C4-2B (cell line): ENCODE results near the gene UACA.

Source experiments
- H3K27ac ChIP-seq: fragments of 450-650 bp; 2 replicates; pipeline ENCODE4 v1.5.1; 2017
- ZFX ChIP-seq: fragments of 450-650 bp; IDR thresholded peaks from 2 replicates; pipeline ENCODE4 v1.6.1; 2017
- TF ChIP-seq, protein P1 (sequence below): fragments of 450-650 bp; conservative IDR thresholded peaks from 2 replicates; pipeline ENCODE4 v1.5.1; 2017; ENCODE audit warnings: mild to moderate bottlenecking

Gene UACA

DNA sequence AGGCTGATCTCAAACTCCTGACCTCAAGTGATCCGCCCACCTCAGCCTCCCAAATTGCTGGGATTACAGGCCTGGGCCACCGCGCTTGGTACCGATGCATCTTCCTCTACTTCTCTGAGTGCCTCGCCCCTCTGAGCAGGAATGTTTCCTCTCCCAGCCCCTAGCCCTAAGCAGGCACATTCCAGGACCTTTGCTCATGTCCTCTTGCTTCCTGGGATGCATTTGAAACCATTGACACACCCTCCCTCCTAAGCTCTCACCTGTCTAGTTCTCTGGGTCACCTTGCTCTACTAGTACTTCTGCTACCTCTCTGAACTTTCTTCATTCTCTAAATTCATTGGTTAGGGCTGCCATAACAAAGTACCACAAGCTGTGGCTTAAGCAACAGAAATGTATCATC, 17.9 kb upstream of the UACA start:
- TF ChIP-seq, protein P1, sequence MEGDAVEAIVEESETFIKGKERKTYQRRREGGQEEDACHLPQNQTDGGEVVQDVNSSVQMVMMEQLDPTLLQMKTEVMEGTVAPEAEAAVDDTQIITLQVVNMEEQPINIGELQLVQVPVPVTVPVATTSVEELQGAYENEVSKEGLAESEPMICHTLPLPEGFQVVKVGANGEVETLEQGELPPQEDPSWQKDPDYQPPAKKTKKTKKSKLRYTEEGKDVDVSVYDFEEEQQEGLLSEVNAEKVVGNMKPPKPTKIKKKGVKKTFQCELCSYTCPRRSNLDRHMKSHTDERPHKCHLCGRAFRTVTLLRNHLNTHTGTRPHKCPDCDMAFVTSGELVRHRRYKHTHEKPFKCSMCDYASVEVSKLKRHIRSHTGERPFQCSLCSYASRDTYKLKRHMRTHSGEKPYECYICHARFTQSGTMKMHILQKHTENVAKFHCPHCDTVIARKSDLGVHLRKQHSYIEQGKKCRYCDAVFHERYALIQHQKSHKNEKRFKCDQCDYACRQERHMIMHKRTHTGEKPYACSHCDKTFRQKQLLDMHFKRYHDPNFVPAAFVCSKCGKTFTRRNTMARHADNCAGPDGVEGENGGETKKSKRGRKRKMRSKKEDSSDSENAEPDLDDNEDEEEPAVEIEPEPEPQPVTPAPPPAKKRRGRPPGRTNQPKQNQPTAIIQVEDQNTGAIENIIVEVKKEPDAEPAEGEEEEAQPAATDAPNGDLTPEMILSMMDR: no peak
- no peak for TF ChIP-seq ZFX
- H3K27ac ChIP-seq: no peak overlapping the region

DNA sequence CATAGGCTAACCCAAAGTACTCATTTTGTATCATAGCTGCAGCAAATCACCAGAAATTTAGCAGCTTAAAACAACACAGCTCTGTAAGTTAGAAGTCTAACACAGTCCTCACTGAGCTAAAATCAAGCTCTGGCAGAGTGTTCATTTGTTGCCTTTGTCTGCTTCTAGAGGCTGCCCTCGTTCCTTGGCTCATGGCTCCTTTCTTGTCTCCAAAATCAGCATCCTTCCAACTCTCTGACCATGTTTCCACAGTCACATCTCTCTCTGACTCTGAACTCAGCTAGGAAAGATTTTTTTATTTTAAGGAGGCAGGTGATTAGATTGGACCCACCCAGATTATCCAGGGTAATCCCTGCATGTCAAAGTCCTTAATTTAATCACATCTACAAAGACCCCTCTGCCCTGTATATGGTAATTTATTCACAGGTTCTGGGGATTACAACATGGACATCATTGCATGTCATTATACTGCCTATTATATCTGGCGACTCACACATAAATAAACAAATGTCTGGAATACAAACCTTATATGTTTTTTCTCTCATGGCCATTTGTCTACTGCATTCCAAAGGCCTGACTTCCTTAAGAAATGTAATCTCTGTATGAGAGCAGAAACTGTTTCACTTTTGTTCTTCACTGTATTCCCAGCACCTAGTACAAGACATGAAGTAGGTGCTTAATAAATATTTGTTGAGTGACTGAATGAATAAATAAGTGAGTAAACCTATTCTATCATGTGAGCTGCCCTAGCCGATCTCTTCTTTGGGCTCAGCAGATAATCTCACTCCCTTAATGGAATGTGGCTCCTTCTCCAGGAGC, 15.1 kb upstream of the UACA start:
- H3K27ac ChIP-seq: no peak overlapping the region
- TF ChIP-seq ZFX: no peak
- TF ChIP-seq, protein P1: no peak

DNA sequence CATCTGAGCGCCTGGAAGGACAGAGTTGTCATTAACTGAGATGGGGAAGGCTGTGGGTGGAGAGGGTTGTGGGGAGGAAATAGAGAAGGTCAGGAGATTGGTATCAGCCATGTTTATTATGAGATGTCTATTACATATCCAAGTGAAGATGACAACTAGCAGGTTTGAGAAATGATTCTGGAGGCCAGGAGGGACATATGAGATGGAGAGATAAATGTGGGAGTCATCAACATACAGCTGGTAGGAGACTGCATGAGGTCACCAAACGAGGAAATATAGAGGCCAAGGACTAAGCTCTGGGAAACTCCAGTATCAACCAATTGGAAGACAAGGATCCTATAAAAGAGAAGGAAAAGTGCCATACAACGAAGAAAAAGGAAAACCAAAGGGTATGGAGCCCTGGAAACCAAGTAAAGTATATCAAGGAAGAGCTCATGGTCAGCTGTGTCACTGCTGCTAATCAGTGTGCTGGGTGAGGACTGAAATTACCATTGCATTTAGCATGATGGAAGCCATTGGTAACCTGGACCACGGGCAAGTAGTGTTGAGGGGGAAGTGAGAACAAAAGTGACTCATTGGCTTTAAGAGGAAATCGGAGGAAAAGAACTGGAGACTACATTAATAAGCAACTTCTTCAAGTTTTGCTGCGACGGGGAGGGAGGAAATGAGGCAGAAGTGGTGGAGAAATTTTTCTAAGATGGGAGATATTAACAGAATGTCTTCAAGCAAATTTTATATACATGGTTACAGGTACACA, 14.0 kb upstream of the UACA start:
- no peak overlapping the region for H3K27ac ChIP-seq
- TF ChIP-seq, protein P1: no peak
- TF ChIP-seq ZFX: no peak

DNA sequence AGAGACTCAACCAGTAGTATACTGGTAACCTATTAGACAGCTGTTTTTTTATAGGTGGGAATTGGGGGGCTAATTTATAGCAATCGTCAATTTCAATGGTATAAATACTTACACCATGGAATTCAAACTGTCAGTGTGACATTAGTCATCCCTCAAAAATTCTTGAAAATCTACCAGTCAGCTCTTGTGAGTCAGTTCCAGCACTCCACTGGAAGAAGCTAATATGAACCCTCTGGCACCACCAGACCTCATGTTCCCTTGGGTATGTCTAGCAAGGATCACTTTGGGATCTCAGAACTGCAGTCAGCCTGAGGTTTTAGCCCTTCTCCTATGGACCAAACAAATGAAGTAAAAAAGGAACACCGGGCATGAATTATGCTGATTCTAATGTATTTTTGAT, 11.8 kb upstream of the UACA start:
- no peak overlapping the region for H3K27ac ChIP-seq
- TF ChIP-seq, protein P1: no peak
- TF ChIP-seq ZFX: no peak

DNA sequence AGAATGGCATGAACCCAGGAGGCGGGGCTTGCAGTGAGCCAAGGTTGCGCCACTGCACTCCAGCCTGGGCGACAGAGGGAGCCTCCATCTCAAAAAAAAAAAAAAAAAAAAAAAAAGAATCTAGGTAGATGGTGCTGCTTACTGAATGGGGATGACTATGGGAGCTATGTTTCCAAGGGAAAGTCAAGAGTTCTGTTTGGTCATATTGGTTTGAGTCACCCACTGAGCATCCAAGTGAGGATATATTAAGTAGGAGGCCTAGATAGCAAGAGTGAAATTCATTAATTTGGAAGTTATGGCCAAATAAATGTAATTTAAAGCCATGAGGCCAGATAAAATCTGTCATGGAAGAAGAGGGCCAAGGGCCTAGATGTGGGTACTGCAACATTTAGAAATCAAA, 9.0 kb upstream of the UACA start:
- H3K27ac ChIP-seq: no peak overlapping the region
- TF ChIP-seq ZFX: no peak
- TF ChIP-seq, protein P1: no peak

DNA sequence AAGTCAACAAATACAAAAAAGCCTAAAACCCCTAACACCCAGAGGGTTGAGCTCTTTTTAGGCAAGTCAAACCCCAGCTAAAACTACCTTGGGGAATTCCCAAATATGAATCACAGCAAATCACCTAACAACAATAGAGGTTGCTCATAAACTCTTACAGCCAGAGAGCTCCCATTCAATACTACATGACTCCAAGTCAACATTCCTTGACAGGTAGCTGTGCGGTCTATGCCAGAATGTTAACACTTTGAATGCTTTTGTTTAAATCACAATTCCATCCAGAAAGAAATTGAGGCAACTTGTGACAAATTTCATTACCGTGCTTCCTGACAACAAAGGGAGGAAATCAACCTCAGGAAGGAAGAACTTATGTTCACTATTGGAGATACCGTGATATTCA, 7.5 kb upstream of the UACA start:
- H3K27ac ChIP-seq: no peak overlapping the region
- TF ChIP-seq, protein P1: no peak
- no peak for TF ChIP-seq ZFX

DNA sequence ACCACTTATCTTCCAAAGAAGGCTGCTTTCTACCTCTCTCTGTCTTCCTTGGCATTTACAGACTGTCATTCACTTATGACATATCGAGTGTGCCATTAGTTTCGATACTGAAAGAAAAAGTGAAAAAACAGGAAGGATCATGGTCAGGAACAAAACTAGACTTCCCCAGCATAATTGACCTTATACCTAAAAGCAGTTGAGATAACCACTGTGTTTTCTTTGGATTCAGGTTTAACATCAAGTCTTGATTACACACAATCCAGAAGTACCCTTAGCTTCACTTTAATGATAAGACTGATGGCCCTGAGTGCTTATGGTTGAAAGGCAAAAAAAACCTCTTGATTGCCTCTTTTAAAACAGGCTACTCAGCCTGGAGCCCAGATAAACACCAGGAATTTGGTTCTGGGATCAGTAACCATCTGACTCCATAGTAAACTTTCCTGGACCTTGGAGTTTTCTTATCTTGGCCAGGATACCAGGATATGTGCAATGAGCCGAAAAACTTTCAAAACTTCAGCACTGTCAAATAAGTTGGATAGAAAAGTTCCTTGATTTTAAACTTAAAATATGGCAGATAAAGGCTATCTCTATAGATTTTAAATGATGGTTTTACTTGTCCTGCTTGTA, 5.0 kb upstream of the UACA start:
- H3K27ac ChIP-seq: no peak overlapping the region
- no peak for TF ChIP-seq ZFX
- TF ChIP-seq, protein P1: no peak
